Heart right ventricle (tissue), 16 donors: ENCODE data around the gene B4GALT2. TPM values are rescaled to one million over a fixed set of nuclear protein-coding genes. Genes with fewer than 3 reads are reported as not detected.

Experiments used
- ATAC-seq, 8 donors: fragments of 200-7000 bp; cut with Tn5 transposase; one replicate each; pipeline ENCODE4 v1.9.1; 2020; ENCODE audit warnings: mild to moderate bottlenecking in 8 of 8, moderate library complexity in 8 of 8, moderate number of reproducible peaks in 1 of 8
- DNase-seq, 2 donors: peaks; one replicate each; pipeline ENCODE4 v3.0.0-alpha.2; 2020
- H3K27ac ChIP-seq, 10 donors: fragments of 200-600 bp; sonication (generic) in 2 of 10; one replicate each; pipeline versions ENCODE4 v1.5.0 to v1.8.0; 2020 to 2022; ENCODE audit warnings: mild to moderate bottlenecking in 3 of 10
- H3K27me3 ChIP-seq, 7 donors: fragments of 200-600 bp; one replicate each; pipeline ENCODE4 v1.8.0; 2021 to 2022; ENCODE audit warnings: mild to moderate bottlenecking in 2 of 7
- H3K36me3 ChIP-seq, 9 donors: fragments of 200-600 bp; sonication (generic) in 1 of 9; one replicate each; pipeline versions ENCODE4 v1.5.0 to v1.8.0; 2020 to 2022; ENCODE audit warnings: mild to moderate bottlenecking in 2 of 9
- H3K4me1 ChIP-seq, 9 donors: fragments of 200-600 bp; sonication (generic) in 1 of 9; one replicate each; pipeline versions ENCODE4 v1.5.0 to v1.8.0; 2020 to 2022; ENCODE audit warnings: mild to moderate bottlenecking in 4 of 9
- H3K4me3 ChIP-seq, 10 donors: fragments of 200-600 bp; sonication (generic) in 2 of 10; one replicate each; pipeline versions ENCODE4 v1.5.0 to v1.8.0; 2020 to 2022; ENCODE audit warnings: mild to moderate bottlenecking in 7 of 10, moderate library complexity in 2 of 10
- H3K9me3 ChIP-seq, 11 donors: fragments of 200-600 bp in 10 of 11; sonication (generic) in 2 of 11; one replicate each; pipeline versions ENCODE4 v1.5.0 to v1.8.0; 2013 to 2022; ENCODE audit warnings: mild to moderate bottlenecking in 2 of 11, control low read depth in 1 of 11, moderate library complexity in 1 of 11
- WGBS, 2 donors: extraction: QIAGEN DNeasy Blood & Tissue Kit; methylation state at CpG; one replicate each; pipeline ENCODE4 v1.1.7; 2013; ENCODE audit warnings: inconsistent platforms in 1 of 2; 5-methylcytosine and 5-hydroxymethylcytosine counted together
- intact Hi-C, 10 donors: fragments of 100-400 bp; cut with DNase I; formaldehyde crosslinking; loops; one replicate each; pipeline versions ENCODE4 v1.11.1 to v1.14.2; 2022
- polyA plus RNA-seq, 2 donors: library from polyadenylated mRNA; stranded (reverse); fragments of 200-250 nt; gene quantifications; one replicate each; pipeline ENCODE4 v1.2.3, GENCODE V29; 2013
- total RNA-seq, 10 donors: library from RNA; stranded (reverse); fragmentation: NEBNext Ultra II Directional in 3 of 10; extraction: Animal tissue kit (Norgen Biotek cat#: 25700) in 3 of 10; gene quantifications; one replicate each; pipeline versions ENCODE4 v1.2.1 to v1.2.4, GENCODE V29; 2021 to 2023
- TF ChIP-seq, protein P1 (sequence below), 9 donors: fragments of 200-600 bp; sonication (generic) in 2 of 9; IDR thresholded peaks; one replicate each; pipeline versions ENCODE4 v1.5.0 to v1.8.0; 2021 to 2022; ENCODE audit warnings: antibody characterized with exemption in 9 of 9, mild to moderate bottlenecking in 5 of 9, moderate library complexity in 1 of 9
- donor health status: Arrhythmogenic right ventricular cardiomyopathy.
- donor health status: ischemic (EF 13 %, LVEDD 7.1; RV severe dilation, severe dysfunction).
- donor health status: healthy with polysubstance abuse.
- donor health status: DM: no; HTN: yes; CAD: no.
- donor health status: DM: no; HTN: no; CAD: no.
- donor health status: ischemic (EF 25% LVEDD 6.9; RV normal size, moderate dysfunction).
- donor health status: ischemic (EF 25% LVEDD 5.7; RV mildly dilated, moderate dysfunction).
- donor health status: healthy.
- donor health status: DM: yes; HTN: yes; CAD: no.
- donor health status: Ischemic cardiomyopathy.
- donor health status: ischemic (EF 35%, LVEDD 5.7; RV mildly dilated, moderate dysfunction).
- donor health status: nonischemic (EF 11% LVEDD 7.7; RV severe dilation, severe dysfunction).
- donor health status: DM: yes; HTN: yes; CAD: no.
- donor health status: PGD.
- donor health status: ischemic (EF 29% LVEDD 5.4; RV normal size, mild dysfunction).
- donor health status: nonischemic (EF 23%, LVEDD 6.1; RV moderate dilation, normal function).

The B4GALT2 gene
- total and polyA plus RNA-seq, 12 donors, result 25.4 to 50.8 (median 38.6) TPM

DNA sequence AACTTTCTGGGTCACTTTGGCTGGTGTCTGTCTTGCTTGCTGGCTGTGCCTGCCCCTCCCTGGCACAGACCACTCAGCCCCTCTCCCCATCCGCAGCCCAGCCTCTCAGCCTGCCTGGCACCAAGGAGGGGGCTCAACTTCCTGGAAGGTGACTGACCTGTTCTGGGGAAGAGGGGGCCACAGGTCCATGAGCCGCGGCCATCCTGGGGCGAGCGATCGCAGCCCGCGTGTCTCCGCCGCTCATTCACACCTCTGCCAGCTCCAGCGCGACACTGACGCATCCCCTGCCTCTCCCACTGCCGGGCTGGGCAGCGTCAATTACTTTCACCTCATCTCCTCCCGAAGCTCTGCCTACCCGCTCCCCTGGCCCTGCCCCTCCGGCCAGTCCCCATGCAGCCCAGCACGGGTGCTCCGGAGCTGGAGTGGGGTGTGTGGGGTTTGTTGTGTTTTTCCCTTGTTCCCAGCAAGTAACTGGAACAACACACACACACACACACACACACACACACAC is 37.9 kb downstream of the B4GALT2 start:
- Histone ChIP-seq H3K4me3 (no peak overlapping the region), H3K27ac (no peak overlapping the region), H3K9me3 (no peaks in the 10 kb centered on the region), H3K27me3 (no peaks in the 10 kb centered on the region), H3K36me3 (no peaks in the 10 kb centered on the region), H3K4me1 (peaks cover 0 to 29% (median 3%) of the 10 kb centered on the region in 9 donors)
- WGBS, 2 donors, result 86 to 90% methylated on average over 20 of the region's 20 CpGs
- DNase-seq (no peak), ATAC-seq (no peak)
- intact Hi-C loops, result no loop called here
- TF ChIP-seq, protein P1, sequence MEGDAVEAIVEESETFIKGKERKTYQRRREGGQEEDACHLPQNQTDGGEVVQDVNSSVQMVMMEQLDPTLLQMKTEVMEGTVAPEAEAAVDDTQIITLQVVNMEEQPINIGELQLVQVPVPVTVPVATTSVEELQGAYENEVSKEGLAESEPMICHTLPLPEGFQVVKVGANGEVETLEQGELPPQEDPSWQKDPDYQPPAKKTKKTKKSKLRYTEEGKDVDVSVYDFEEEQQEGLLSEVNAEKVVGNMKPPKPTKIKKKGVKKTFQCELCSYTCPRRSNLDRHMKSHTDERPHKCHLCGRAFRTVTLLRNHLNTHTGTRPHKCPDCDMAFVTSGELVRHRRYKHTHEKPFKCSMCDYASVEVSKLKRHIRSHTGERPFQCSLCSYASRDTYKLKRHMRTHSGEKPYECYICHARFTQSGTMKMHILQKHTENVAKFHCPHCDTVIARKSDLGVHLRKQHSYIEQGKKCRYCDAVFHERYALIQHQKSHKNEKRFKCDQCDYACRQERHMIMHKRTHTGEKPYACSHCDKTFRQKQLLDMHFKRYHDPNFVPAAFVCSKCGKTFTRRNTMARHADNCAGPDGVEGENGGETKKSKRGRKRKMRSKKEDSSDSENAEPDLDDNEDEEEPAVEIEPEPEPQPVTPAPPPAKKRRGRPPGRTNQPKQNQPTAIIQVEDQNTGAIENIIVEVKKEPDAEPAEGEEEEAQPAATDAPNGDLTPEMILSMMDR (IDR thresholded peaks at IDR 0.05), result no peak

DNA sequence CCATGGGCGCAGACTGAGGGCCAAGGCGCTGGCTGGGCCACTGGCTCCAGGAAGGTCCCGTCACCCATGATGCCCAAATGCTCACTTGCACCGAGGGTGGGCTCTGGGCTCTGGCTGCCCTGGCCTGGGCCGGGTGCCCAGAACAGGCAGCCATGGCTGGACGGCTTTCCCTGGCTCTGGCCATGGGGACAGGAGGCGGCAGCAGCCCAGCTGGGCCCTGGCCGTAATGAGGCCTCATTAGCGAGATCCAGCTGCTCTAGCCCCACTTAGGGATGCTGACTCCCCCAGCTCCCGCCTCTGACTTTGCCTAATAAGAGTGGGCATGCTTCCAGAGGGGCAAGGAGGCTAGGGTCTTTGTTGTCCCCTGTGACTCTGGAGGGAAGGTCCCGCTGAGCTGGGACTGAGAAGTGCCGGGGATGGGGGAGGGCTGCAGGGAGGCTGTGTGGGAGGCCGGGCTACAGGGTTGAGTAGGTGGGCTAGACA is 40.5 kb downstream of the B4GALT2 start:
- DNase-seq, result no peak
- H3K36me3 ChIP-seq, result no peaks in the 10 kb centered on the region

DNA sequence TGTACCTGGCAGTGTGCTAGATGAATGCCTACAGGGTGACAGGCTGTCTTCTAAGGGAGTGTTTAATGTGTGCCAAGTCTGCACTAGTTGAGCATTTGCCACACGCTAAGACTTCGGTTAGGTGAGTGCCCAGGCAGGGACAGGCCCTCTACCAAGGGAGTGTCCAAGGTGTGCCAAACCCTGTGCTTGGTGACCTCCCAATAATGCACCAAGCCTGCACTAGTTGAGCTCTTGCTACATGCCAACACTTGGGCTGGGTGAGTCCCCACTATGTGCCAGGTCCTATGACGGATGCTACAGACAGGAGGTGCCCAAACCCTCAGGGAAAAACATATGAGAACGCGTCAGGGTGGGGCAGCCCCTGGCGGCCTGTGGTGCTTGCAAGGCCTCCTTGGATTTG is 41.5 kb downstream of the B4GALT2 start:
- 80 to 91% methylated on average over 6 of the region's 6 CpGs for WGBS, 2 donors
- intact Hi-C loops, result no loop called here
- TF ChIP-seq, protein P1 (IDR thresholded peaks at IDR 0.05), result no peak
- Histone ChIP-seq H3K36me3 (no peaks in the 10 kb centered on the region), H3K4me1 (peaks cover 0 to 18% (median 3%) of the 10 kb centered on the region in 9 donors), H3K27ac (no peak overlapping the region), H3K9me3 (no peaks in the 10 kb centered on the region), H3K4me3 (no peak overlapping the region), H3K27me3 (no peaks in the 10 kb centered on the region)
- ATAC-seq (no peak), DNase-seq (no peak)

More for the DNA sequence above, 40.5 kb downstream of the B4GALT2 start:
- 77 to 81% methylated on average over 13 of the region's 13 CpGs for WGBS, 2 donors
- Histone ChIP-seq H3K9me3 (no peaks in the 10 kb centered on the region), H3K27me3 (no peaks in the 10 kb centered on the region), H3K27ac (no peak overlapping the region), H3K4me1 (peaks cover 0 to 27% (median 3%) of the 10 kb centered on the region in 9 donors), H3K4me3 (no peak overlapping the region)
- intact Hi-C loops, result no loop called here
- no peak for ATAC-seq
- TF ChIP-seq, protein P1 (IDR thresholded peaks at IDR 0.05), result no peak

DNA sequence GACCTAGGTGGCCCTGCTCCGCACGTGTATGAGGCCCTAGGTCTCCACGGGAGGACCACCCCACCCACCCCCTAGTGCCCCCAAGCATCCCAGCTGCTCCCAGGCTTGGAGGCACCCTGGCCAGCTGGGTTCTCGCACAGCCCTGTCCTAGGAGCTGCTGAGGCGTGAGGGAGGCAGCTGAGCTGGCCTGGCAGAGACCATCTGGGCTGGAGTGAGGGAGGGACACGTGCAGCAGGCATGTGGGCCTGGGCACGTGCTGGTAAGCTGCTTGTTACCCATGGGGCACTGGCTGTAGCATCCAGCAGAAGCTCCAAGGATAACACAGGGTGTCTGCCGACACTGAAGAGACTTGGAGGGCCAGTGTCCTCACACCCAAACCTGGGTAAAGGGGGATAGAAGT is 42.1 kb downstream of the B4GALT2 start:
- no peaks in the 10 kb centered on the region for H3K9me3 ChIP-seq
- TF ChIP-seq, protein P1 (IDR thresholded peaks at IDR 0.05), result no peak
- no peak overlapping the region for H3K27ac ChIP-seq
- H3K36me3 ChIP-seq, result no peaks in the 10 kb centered on the region
- ATAC-seq (no peak), DNase-seq (no peak)
- intact Hi-C loops, result no loop called here
- no peaks in the 10 kb centered on the region for H3K27me3 ChIP-seq
- no peak overlapping the region for H3K4me3 ChIP-seq
- WGBS, 2 donors, result 85 to 86% methylated on average over 8 of the region's 8 CpGs
- H3K4me1 ChIP-seq, result peaks cover 0 to 11% (median 3%) of the 10 kb centered on the region in 9 donors
